Measurements from ENCODE around the gene DENND4A. TPM values are rescaled to one million over a fixed set of nuclear protein-coding genes. Genes with fewer than 3 reads are reported as not detected.

The DENND4A gene
- total and polyA plus RNA-seq, 2 donors (not counting 1 experiment from before 2014, with no cell fraction given): 24.4 to 103 TPM

- DNase-seq (peak; percentile 57), ATAC-seq (ENCODE audit: low read depth) (peak; percentile 31)
- intact Hi-C loops (cut with micrococcal nuclease): loop anchor here (5.0 kb wide), 1 partner anchor 33 kb away; no protein-coding TSS in a partner anchor
- peak overlapping the region; percentile 27 for H2AFZ ChIP-seq (ENCODE audit: insufficient read depth, low read depth, low read length, poor library complexity, severe bottlenecking)
- H3K9ac ChIP-seq (ENCODE audit: low read length): no peak overlapping the region
- H3K79me2 ChIP-seq (ENCODE audit: control insufficient read depth, insufficient read depth, low read length): peaks cover 18% of the 10 kb centered on the region
- no peaks in the 10 kb centered on the region for H3K9me3 Mint-ChIP-seq (ENCODE audit: insufficient read depth)
- peak overlapping the region; percentile 56 for H3K27ac Mint-ChIP-seq
- H3K4me2 ChIP-seq (replicated peaks; ENCODE audit: low read depth, low read length, poor library complexity, severe bottlenecking): peak overlapping the region; percentile 30
- no peak overlapping the region for H3K4me3 ChIP-seq (ENCODE audit: control extremely low read depth in 1 of 5, extremely low read depth in 1 of 5, insufficient read depth in 1 of 5, low read depth in 2 of 5, low read length in 4 of 5)
- peaks cover 72 to 77% of the 10 kb centered on the region in 2 donors for H3K4me1 ChIP-seq (ENCODE audit: control insufficient read depth in 2 of 2, insufficient read depth in 2 of 2, low read length in 2 of 2)
- WGBS (ENCODE audit: insufficient coverage): 100% methylated on average over 4 of the region's 7 CpGs
- no peaks in the 10 kb centered on the region for H3K36me3 ChIP-seq (replicated peaks in 1 of 2; ENCODE audit: control extremely low read depth in 1 of 2, control insufficient read depth in 1 of 2, extremely low read depth in 1 of 2, insufficient read depth in 2 of 2, low read length in 1 of 2)
- H3K27me3 ChIP-seq (replicated peaks in 1 of 4; ENCODE audit: control extremely low read depth in 1 of 4, control insufficient read depth in 3 of 4, insufficient read depth in 4 of 4, low read length in 3 of 4): no peaks in the 10 kb centered on the region
- CTCF ChIA-PET: interaction anchor here (0.6 to 3.6 kb wide), 14 partner anchors 9 to 280 kb away, joined by 3 to 24 read pairs (median 4); partner anchors contain the start of gene DENND4A
- H3K4me3 Mint-ChIP-seq: no peak overlapping the region
- TF ChIP-seq CTCF (IDR thresholded peaks at IDR 0.05) (peak; percentile 46), EZH2 (IDR thresholded peaks at IDR 0.05; ENCODE audit: borderline replicate concordance, insufficient read depth, low read depth, low read length, poor library complexity, severe bottlenecking) (no peak)
- H4K20me1 ChIP-seq (ENCODE audit: control insufficient read depth, insufficient read depth, low read length, poor library complexity, severe bottlenecking): no peaks in the 10 kb centered on the region
- POLR2A ChIA-PET: interaction anchor here (0.5 to 1.3 kb wide), 4 partner anchors 11 to 97 kb away, joined by 3 to 6 read pairs (median 3); partner anchors contain the start of gene DENND4A
- H3K27me3 Mint-ChIP-seq: no peaks in the 10 kb centered on the region
- no peak overlapping the region for H3K27ac ChIP-seq (ENCODE audit: low read length in 2 of 2)
- no peaks in the 10 kb centered on the region for H3K9me3 ChIP-seq (ENCODE audit: control extremely low read depth in 1 of 3, control insufficient read depth in 2 of 3, insufficient read depth in 1 of 3, low read length in 2 of 3)
- H3K4me1 Mint-ChIP-seq: peaks cover 66% of the 10 kb centered on the region
Observed at GRCh38 chr15:65824031-65824743, 32.1 kb upstream of the DENND4A start.

GRCh38 chr15:65822316-65822715, 30.2 kb upstream of the DENND4A start:
- TF ChIP-seq EZH2 (IDR thresholded peaks at IDR 0.05; ENCODE audit: borderline replicate concordance, insufficient read depth, low read depth, low read length, poor library complexity, severe bottlenecking) (no peak), CTCF (IDR thresholded peaks at IDR 0.05) (no peak)
- Mint-ChIP-seq H3K27me3 (no peaks in the 10 kb centered on the region), H3K9me3 (ENCODE audit: insufficient read depth) (no peaks in the 10 kb centered on the region), H3K27ac (peak overlapping the region; percentile 81), H3K4me3 (no peak overlapping the region), H3K4me1 (peaks cover 65% of the 10 kb centered on the region)
- Histone ChIP-seq H3K9ac (ENCODE audit: low read length) (no peak overlapping the region), H3K27me3 (replicated peaks in 1 of 4; ENCODE audit: control extremely low read depth in 1 of 4, control insufficient read depth in 3 of 4, insufficient read depth in 4 of 4, low read length in 3 of 4) (no peaks in the 10 kb centered on the region), H3K4me1 (ENCODE audit: control insufficient read depth in 2 of 2, insufficient read depth in 2 of 2, low read length in 2 of 2) (peaks cover 68 to 73% of the 10 kb centered on the region in 2 donors), H3K4me2 (replicated peaks; ENCODE audit: low read depth, low read length, poor library complexity, severe bottlenecking) (no peak overlapping the region), H4K20me1 (ENCODE audit: control insufficient read depth, insufficient read depth, low read length, poor library complexity, severe bottlenecking) (no peaks in the 10 kb centered on the region), H3K79me2 (ENCODE audit: control insufficient read depth, insufficient read depth, low read length) (peaks cover 17% of the 10 kb centered on the region), H3K4me3 (ENCODE audit: control extremely low read depth in 1 of 5, extremely low read depth in 1 of 5, insufficient read depth in 1 of 5, low read depth in 2 of 5, low read length in 4 of 5) (no peak overlapping the region), H2AFZ (ENCODE audit: insufficient read depth, low read depth, low read length, poor library complexity, severe bottlenecking) (no peak overlapping the region), H3K36me3 (replicated peaks in 1 of 2; ENCODE audit: control extremely low read depth in 1 of 2, control insufficient read depth in 1 of 2, extremely low read depth in 1 of 2, insufficient read depth in 2 of 2, low read length in 1 of 2) (no peaks in the 10 kb centered on the region), H3K27ac (ENCODE audit: low read length in 2 of 2) (peak overlapping the region in 1 of 2 donors; percentile 94), H3K9me3 (ENCODE audit: control extremely low read depth in 1 of 3, control insufficient read depth in 2 of 3, insufficient read depth in 1 of 3, low read length in 2 of 3) (no peaks in the 10 kb centered on the region)
- DNase-seq: no peak
- ChIA-PET CTCF (interaction anchor here (0.8 to 3.6 kb wide), 5 partner anchors 13 to 74 kb away, joined by 3 to 24 read pairs (median 4); partner anchors contain the start of gene DENND4A), POLR2A (interaction anchor here (0.6 kb wide), 1 partner anchor 98 kb away, joined by 3 read pairs; no protein-coding TSS in a partner anchor)
- intact Hi-C loops (cut with micrococcal nuclease): loop anchor here (5.0 kb wide), 1 partner anchor 35 kb away; no protein-coding TSS in a partner anchor
- 100% methylated on average over 2 of the region's 3 CpGs for WGBS (ENCODE audit: insufficient coverage)
- no peak for ATAC-seq (ENCODE audit: low read depth)
